Endothelial cell of umbilical vein (primary cell): Measurements from ENCODE around the gene UPF2. TPM values are rescaled to one million over a fixed set of nuclear protein-coding genes. Genes with fewer than 3 reads are reported as not detected.

ENCODE experiments used
- BruUV-seq: library from RNA; stranded (reverse); fragments of 400-500 nt; replicated peaks from 2 replicates; lab custom pipeline; 2021; lab: Mats Ljungman, UMichigan
- CTCF ChIA-PET: fragments of 300-600, 350-600 bp; sonication (Branson Sonifier 250); formaldehyde crosslinking; loops from one replicate; lab custom pipeline; 2021; ENCODE audit warnings: antibody characterized with exemption, inconsistent platforms; lab: Charles Lee
- POLR2A ChIA-PET: fragments of 300-600, 350-600 bp; sonication (Branson Sonifier 250); formaldehyde crosslinking; loops from one replicate; lab custom pipeline; 2021; ENCODE audit warnings: antibody characterized with exemption, inconsistent platforms; lab: Charles Lee
- DNase-seq: peaks from one replicate; pipeline ENCODE4 v3.0.0-alpha.2; 2011; ENCODE audit warnings: low read depth, low spot score
- FAIRE-seq: peaks from 2 replicates; lab custom pipeline; 2011; peaks lifted over from hg19 to GRCh38; lab: Jason Lieb, UNC
- H2AFZ ChIP-seq: 2 replicates; pipeline ENCODE4 v1.6.0; 2012; ENCODE audit warnings: low read depth, low read length, control low read depth, inconsistent platforms
- H3K27ac ChIP-seq: 2 replicates; pipeline ENCODE4 v1.5.1; 2011; ENCODE audit warnings: low read depth, mild to moderate bottlenecking, control low read depth, low read length, moderate library complexity; ENCODE audit not compliant: insufficient read depth
- H3K27me3 ChIP-seq, 2 experiments: 2 replicates each; pipeline versions ENCODE4 v1.6.0 to v1.6.1; 2011; ENCODE audit warnings: low read length in 2 of 2, mixed read lengths in 1 of 2; ENCODE audit not compliant: control insufficient read depth in 2 of 2, insufficient read depth in 2 of 2
- H3K36me3 ChIP-seq, 2 experiments: 2 replicates in 1 of 2; 3 replicates in 1 of 2; pipeline ENCODE4 v1.5.1; 2011; ENCODE audit warnings: low read length in 2 of 2, mild to moderate bottlenecking in 1 of 2, moderate library complexity in 1 of 2; ENCODE audit not compliant: control insufficient read depth in 2 of 2, insufficient read depth in 2 of 2; ENCODE audit errors: extremely low read depth in 1 of 2
- H3K4me1 ChIP-seq: 3 replicates; pipeline ENCODE4 v1.5.1; 2011; ENCODE audit warnings: mild to moderate bottlenecking, low read length; ENCODE audit not compliant: control insufficient read depth, insufficient read depth; ENCODE audit errors: extremely low read depth
- H3K4me2 ChIP-seq: 2 replicates; pipeline ENCODE4 v1.6.1; 2011; ENCODE audit warnings: low read length, control low read depth, mixed read lengths; ENCODE audit not compliant: insufficient read depth
- H3K4me3 ChIP-seq, 3 experiments: fragments of 200-600 bp in 1 of 3; sonication (generic), shearing (Covaris generic) in 1 of 3; replicated peaks in 1 of 3; 2 replicates each; pipeline ENCODE4 v1.5.1; 2011 to 2016; ENCODE audit warnings: control low read depth in 3 of 3, low read length in 3 of 3, mild to moderate bottlenecking in 2 of 3, inconsistent platforms in 1 of 3, low read depth in 1 of 3, moderate library complexity in 1 of 3; ENCODE audit not compliant: insufficient read depth in 1 of 3
- H3K79me2 ChIP-seq: 2 replicates; pipeline ENCODE4 v1.6.0; 2012; ENCODE audit warnings: low read length, inconsistent platforms; ENCODE audit not compliant: control insufficient read depth, insufficient read depth
- H3K9ac ChIP-seq: replicated peaks from 2 replicates; pipeline ENCODE3; 2011; ENCODE audit warnings: low read length, control low read depth; ENCODE audit not compliant: insufficient read depth; ENCODE audit errors: extremely low read depth
- H3K9me1 ChIP-seq: replicated peaks from 3 replicates; pipeline ENCODE4 v1.6.0; 2011; ENCODE audit warnings: mild to moderate bottlenecking, low read length; ENCODE audit not compliant: control insufficient read depth, insufficient read depth; ENCODE audit errors: extremely low read depth
- H3K9me3 ChIP-seq: replicated peaks from 2 replicates; pipeline ENCODE4 v1.5.1; 2012; ENCODE audit warnings: low read length, inconsistent platforms; ENCODE audit not compliant: control insufficient read depth, insufficient read depth
- H4K20me1 ChIP-seq: replicated peaks from 2 replicates; pipeline ENCODE3; 2011; ENCODE audit warnings: mild to moderate bottlenecking, low read length; ENCODE audit not compliant: control insufficient read depth, insufficient read depth; ENCODE audit errors: extremely low read depth
- CTCF ChIP-seq, 2 donors: IDR thresholded peaks; 1 replicate in 1 of 2; 2 replicates in 1 of 2; pipeline ENCODE4 v1.5.1; 2011; ENCODE audit warnings: low read length in 2 of 2, mild to moderate bottlenecking in 2 of 2, moderate library complexity in 2 of 2, control low read depth in 1 of 2, inconsistent platforms in 1 of 2, low read depth in 1 of 2; ENCODE audit not compliant: insufficient read depth in 1 of 2; ENCODE audit errors: extremely low read depth in 1 of 2
- EZH2 ChIP-seq: IDR thresholded peaks from 2 replicates; pipeline ENCODE4 v1.6.1; 2012; ENCODE audit warnings: borderline replicate concordance, low read depth, mild to moderate bottlenecking, moderate library complexity, low read length, inconsistent platforms; ENCODE audit not compliant: severe bottlenecking
- FOS ChIP-seq: IDR thresholded peaks from 2 replicates; pipeline ENCODE4 v1.6.1; 2011; ENCODE audit warnings: mild to moderate bottlenecking, low read length, moderate library complexity, borderline replicate concordance; ENCODE audit not compliant: insufficient read depth
- GATA2 ChIP-seq: IDR thresholded peaks from 2 replicates; pipeline ENCODE4 v1.7.0; 2011; ENCODE audit warnings: low read depth, mild to moderate bottlenecking, moderate library complexity, mixed read lengths, low read length; ENCODE audit not compliant: insufficient read length, insufficient read depth
- JUN ChIP-seq: IDR thresholded peaks from 2 replicates; pipeline ENCODE4 v1.6.1; 2011; ENCODE audit warnings: borderline replicate concordance, low read depth; ENCODE audit not compliant: insufficient read length, insufficient read depth
- MAX ChIP-seq: IDR thresholded peaks from 2 replicates; pipeline ENCODE4 v1.6.1; 2011; ENCODE audit not compliant: insufficient read depth, insufficient read length
- MYC ChIP-seq: IDR thresholded peaks from one replicate; pipeline ENCODE4 v1.6.1; 2011; ENCODE audit warnings: mild to moderate bottlenecking, low read depth, low read length
- POLR2A ChIP-seq: IDR thresholded peaks from 2 replicates; pipeline ENCODE4 v1.6.1; 2012; ENCODE audit warnings: low read depth, mild to moderate bottlenecking, control low read depth, low read length
- POLR2AphosphoS5 ChIP-seq: IDR thresholded peaks from 2 replicates; pipeline ENCODE4 v1.6.1; 2012; ENCODE audit warnings: low read depth, mild to moderate bottlenecking, control low read depth, low read length, moderate library complexity; ENCODE audit not compliant: insufficient read depth
- dilution Hi-C: fragments of 300-500 bp; cut with MboI; formaldehyde crosslinking; loops from one replicate; pipeline ENCODE4 v1.15.0; 2019; ENCODE audit warnings: low sequenced_read_pairs; ENCODE audit not compliant: extremely low pct_ligation_motif_present
- intact Hi-C: fragments of 100-400 bp; cut with micrococcal nuclease; formaldehyde crosslinking; loops from one replicate; pipeline ENCODE4 v1.10.0; 2022
- polyA plus RNA-seq, 4 experiments: library from polyadenylated mRNA; depleted of rRNA in 3 of 4; stranded (reverse) in 3 of 4; unstranded in 1 of 4; fragments of >200 nt; gene quantifications; 2 replicates each; pipeline versions ENCODE4 v1.2.1 to v1.2.3, GENCODE V29; 2011 to 2012; ENCODE audit warnings: missing spikeins in 1 of 4
- total RNA-seq: library from RNA; stranded (reverse); gene quantifications from 2 replicates; pipeline ENCODE4 v1.2.3, GENCODE V29; 2021

The UPF2 gene
- total and polyA plus RNA-seq, 2 donors (not counting 3 experiments of a cell fraction or from before 2014, with no cell fraction given): 4.8 to 27.7 TPM

- Histone ChIP-seq H4K20me1 (no peaks in the 10 kb centered on the region), H3K27me3 (peaks cover 3% of the 10 kb centered on the region in 2 experiments), H3K9ac (no peak overlapping the region), H3K9me1 (no peaks in the 10 kb centered on the region), H3K36me3 (no peaks in the 10 kb centered on the region), H3K27ac (no peak overlapping the region), H3K4me2 (no peak overlapping the region), H3K9me3 (no peaks in the 10 kb centered on the region), H3K4me1 (no peaks in the 10 kb centered on the region), H3K4me3 (no peak overlapping the region), H3K79me2 (no peaks in the 10 kb centered on the region), H2AFZ (no peak overlapping the region)
- DNase-seq: no peak
- CTCF ChIA-PET: no interaction called here
- no peak for FAIRE-seq
- TF ChIP-seq MYC (no peak), CTCF (IDR thresholded peaks at IDR 0.05; ENCODE audit: extremely low read depth in 1 of 2, insufficient read depth in 1 of 2, low read depth in 1 of 2, low read length in 2 of 2) (no peak), FOS (no peak), EZH2 (no peak), POLR2AphosphoS5 (no peak), JUN (no peak), GATA2 (no peak), POLR2A (no peak), MAX (no peak)
- POLR2A ChIA-PET: no interaction called here
- BruUV-seq: no TSS peak
- intact Hi-C loops: no loop called here
- dilution Hi-C loops: no loop called here
Observed at GRCh38 chr10:11902646-11903045, 140.0 kb downstream of the UPF2 start.
